ENCODE measurements around the gene DEFB113.

The DEFB113 gene

GRCh38 chr6:49934770-49935169 lies 34.7 kb downstream of the DEFB113 start:
- no peak for DNase-seq

DNA sequence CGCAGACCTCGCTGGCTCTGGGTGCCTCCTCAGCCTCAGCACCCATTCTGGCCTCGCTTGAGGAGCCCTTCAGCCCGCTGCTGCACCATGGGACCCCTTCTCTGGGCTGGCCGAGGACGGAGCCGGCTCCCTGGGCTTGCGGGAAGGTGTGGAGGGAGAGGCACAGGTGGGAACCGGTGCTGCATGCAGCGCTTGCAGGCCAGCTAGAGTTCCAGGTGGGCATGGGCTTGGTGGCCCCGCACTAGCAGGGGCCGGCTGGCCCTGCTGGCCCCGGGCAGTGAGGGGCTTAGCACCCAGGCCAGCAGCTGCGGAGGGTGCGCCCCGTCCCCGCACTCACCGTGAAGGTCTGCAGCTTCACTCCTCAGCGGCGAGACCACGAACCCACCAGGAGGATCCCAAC lies 35.9 kb downstream of the DEFB113 start:
- DNase-seq: no peak

DNA sequence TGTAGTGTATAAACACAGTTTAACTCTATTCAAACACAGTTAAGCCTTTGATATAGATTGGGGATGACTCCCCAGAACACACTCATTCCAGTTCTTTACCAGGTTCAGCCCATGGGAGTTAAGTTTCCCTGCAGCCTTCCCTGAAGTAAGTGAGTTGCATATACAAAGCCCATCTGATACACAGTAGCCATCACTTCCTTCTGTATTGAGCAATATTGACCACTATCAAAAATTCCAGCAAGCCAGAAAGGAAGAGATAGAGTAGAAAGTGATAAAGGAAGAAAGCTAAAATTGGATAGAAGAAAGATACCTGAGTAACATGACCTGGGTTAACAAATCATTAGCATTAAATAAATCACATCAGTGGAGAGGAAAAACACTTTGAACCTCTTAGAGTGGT lies 40.1 kb downstream of the DEFB113 start:
- no peak for DNase-seq

DNA sequence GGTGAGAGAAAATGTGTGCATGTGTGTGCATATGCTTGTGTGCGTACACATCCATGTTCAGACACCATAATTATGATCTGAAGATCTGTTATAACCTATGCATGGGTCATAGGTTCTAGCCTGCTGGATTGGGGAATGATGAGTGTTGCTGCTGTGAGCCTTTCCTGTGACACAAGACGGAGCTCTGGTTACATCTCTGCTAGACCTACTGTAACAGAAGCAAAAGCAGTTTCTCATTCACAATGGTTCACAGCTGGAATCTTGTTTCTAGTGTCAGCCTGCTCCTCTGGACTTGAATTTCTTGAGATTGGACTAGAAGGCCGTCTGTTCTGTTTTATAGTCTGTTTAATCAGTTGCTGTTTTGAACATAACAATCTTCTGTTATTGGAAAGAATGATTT lies 45.6 kb downstream of the DEFB113 start:
- DNase-seq: no peak

DNA sequence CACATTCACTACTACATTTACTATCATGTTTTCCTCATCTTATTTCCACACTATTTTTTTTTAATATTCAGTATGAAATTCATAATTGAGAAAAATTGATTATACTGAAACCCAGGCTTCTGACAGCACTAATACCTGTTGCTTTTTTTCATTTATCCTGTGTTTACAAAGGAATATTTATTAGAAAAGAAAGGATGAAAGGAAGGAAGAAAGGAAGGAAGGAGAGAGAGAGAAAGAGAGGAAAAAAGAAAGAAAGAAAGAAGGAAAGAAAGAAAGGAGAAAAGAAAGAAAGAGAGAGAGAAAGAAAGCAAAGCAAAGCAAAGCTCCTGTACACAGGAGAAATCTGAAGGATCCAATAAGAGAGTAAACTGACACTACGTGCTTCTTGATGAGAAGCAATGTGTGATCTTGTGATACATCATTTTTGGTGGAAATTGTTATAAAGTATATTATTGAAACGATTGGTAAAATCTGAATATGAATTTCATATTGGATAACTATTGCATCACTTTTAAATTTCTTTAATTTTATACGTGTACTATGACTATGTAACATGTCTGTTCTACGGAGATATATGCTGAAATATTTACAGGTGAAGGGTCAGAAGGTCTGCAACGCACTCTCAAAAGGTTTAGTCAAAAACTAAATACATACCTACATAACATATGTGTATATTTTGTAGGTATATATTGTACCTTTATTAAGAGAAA lies 49.3 kb downstream of the DEFB113 start:
- DNase-seq: no peak

DNA sequence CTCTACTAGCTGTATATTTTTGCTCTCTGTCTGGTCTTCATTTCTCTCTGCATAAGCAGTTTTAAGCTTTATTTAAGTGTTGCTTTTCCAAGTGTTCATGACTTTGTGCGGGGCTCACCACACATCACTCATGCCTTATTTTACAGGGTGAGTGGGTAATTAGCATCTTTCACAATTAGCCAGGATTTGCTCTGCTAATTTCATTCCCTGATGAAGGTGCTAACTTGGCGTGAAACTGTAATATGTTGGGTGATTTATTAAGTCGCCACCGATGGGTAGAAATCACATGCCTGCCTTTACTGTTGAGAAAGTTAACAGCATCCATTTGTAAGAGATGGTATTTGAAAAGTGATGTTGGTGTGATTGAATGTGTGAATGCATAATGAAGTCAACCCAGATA lies 50.2 kb downstream of the DEFB113 start:
- DNase-seq: no peak

DNA sequence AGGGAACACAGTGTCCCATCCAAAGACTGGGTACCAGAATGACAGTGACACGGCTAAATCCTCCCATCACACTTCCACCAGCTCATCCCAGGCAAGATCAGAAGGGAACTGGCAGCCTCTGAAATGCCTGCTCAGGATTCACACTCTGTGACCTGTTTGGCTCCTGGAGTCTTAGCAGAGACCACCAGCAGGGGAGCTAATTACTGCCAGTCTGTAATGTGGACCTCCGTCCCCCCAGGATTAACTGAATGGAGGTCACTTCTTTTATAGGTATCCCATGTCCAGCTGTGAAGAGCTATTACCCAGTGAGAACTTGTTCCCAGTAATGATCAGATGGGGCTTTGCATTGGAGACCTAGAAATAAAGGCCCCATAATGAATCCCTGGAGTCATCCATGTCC lies 50.6 kb downstream of the DEFB113 start:
- no peak for DNase-seq

Data from NCI-H2029 (cell line).